Activated CD4-positive, alpha-beta T cell treated with anti-CD3 and anti-CD28 coated beads for 4 hours (primary cell): ENCODE data around the gene GNMT.
A peak's percentile ranks its signal among the peaks of the same experiment; 100 is the strongest.
"Not testable (repeated sequence)": the region's sequence is repeated elsewhere in the genome, so short reads cannot be mapped to it uniquely, and the experiment has no call there.

Experiments used
- DNase-seq, 2 donors: peaks; one replicate each; pipeline ENCODE4 v3.0.0-alpha.2; 2020

Gene GNMT

DNA sequence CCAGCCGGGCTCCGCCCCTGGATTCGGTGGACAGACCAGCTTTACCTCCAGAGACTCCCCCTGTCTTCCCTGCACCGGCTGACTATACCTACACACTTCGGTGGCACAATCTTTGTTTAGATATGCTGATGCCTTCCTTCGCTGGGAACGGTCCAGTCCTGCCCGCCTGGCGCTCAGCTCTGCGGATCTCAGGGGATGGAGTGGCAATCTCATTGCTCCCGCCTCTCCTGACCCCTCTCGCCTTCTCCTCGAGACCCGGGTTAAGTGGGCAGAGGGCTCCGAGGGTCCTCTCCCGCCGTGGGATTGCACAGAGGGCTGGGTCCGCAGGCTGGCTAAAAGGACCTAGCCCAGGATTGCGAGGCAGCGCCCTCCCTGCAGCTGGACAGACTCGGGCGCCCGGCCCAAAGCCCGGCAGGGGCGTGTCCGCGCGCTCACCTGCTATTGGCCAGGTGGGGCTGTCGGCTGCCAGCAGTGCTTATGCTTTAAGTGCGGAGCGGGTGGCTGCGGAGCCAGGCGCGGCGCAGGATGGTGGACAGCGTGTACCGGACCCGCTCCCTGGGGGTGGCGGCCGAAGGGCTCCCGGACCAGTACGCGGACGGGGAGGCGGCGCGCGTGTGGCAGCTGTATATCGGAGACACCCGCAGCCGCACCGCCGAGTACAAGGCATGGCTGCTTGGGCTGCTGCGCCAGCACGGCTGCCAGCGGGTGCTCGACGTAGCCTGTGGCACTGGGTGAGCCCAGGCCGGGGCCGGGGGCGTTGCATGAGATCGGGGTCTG, at the start of gene GNMT:
GNMT (plus strand) TSS at position 512 of the 777 bp plus-strand sequence; CDS start at position 526, 14 bp downstream.
- peak; percentile 28 for DNase-seq

DNA sequence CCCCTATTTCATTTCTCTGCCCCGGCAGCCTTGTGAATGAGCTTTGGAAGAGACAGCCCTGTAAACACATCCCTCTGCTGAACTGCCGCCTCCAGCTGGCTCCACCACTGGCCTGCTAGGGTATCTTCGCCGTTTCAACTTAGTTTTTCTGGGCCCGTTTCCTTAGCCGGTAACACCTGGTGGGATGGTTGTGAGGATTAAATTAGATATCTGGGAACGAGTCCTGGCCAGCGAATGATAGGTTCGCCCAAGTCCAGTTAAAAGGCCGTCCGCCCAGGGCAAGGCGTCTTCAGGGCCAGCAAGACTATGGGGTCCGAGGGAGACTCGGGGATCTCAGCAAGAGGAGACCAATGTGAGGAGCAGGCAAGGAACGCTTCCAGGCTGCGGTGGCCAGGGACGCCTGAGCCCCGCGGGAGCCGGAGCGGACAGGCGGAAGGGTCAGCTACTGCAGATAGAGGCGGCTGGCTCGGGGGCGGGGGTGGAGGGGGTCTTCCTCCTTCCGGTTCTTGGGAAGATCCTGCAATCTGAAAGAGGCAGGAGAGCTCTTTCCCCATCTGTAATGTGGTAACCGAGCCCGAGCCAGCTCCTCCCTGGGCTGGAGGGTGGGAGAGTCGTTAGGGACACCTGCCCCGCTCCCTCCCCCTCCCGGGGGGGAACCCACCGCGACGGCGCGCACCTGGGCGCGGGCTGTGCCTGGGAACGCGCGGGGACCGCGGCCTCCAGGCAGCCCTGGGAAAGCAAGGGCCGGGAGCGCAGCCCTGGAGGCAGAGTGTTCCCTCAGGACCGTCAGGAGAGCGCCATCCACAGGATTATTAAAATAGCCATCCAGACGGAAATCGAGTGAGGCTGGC, 49.2 kb upstream of the GNMT start:
- no peak for DNase-seq

DNA sequence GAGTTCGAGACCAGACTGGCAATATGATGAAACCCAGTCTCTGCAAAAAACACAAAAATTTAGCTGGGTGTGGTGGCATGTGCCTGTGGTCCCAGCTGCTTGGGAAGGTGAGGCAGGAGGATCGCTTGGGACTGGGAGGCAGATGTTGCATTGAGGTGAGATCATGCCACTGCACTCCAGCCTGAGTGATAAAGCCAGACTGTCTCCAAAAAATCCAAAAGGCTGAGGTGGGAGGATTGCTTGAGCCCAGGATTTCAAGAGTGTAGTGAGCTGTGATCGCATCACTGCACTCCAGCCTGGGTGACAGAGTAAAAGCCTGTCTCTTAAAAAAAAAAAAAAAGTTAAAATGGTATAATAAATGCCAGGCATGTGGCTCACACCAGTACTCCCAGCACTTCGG, 46.0 kb upstream of the GNMT start:
- no peak for DNase-seq

DNA sequence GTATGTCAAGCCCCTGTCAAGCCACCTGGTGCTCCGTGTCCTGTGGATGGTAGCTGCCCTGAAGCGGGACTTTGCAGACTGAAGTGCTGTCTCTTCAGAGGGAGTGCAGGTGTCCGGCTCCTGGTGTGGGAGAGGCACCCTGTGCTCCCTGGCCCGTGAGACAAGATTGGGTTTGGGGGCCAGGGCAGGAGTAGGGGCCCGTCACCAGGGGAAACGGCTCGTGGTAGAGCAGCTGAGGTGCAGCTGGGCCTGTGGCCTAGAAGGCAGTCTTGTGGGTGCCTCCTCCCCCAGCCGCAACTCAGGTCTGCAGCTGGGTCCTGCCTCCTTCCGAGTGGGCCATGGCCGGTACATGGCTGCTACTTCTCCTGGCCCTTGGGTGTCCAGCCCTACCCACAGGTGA, 44.8 kb upstream of the GNMT start, which contains the start of gene PTCRA:
PTCRA (plus strand) TSS at position 322 of the 400 bp plus-strand sequence; CDS start at position 339, 17 bp downstream.
- DNase-seq = no peak

DNA sequence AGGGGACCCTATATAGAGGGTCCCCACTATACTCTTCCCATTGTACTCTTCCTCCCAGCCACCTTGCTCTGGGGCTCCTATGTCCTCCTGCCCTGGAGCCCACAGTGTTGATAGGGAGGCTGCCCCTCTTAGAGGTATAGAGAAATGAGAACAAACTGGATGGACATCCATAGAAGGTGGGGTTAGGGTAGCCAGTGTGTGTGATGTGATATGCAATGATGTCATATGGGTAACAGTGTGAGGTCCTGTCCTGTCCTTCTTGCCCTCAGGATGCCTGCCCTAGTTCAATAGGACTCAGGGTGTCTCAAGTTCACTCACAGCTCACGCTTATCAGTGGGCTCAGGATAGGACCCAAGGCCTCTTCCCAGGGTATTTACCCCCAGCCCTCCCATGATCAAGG, 44.3 kb upstream of the GNMT start:
- DNase-seq = no peak

DNA sequence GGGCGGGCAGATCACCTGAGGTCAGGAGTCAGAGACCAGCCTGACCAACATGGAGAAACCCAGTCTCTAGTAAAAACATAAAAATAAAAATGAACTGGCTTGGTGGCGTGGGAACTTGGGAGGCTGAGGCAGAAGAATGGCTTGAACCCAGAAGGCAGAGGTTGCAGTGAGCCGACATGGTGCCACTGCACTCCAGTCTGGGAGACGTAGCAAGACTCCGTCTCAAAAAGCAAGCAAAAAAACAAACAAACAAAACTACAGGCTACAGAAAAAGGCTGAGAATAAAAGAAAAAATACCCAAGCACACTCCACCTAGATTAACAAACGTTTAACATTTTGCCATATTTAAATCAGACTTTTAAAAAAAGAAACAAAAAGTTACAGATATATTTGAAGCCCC, 38.8 kb upstream of the GNMT start:
- DNase-seq = no peak

DNA sequence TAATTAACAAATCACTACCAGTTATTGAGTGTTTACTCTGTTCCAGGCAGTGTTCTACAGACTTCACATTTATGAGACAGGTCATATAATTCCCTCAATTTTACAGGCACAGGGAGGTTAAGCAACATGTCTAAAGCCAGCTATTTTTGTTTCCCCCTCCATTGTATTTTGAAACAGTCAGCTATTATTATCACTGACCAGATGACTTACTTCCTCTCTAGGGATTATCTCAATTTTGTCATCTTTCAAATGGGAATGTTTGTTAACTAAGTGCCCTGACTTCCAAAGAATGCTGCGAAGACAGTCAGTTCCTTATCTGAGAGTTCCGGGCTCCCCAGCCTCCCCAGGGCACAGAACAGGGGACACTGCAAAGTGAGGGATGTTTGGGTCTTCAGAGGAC, 36.9 kb upstream of the GNMT start:
- DNase-seq = no peak

DNA sequence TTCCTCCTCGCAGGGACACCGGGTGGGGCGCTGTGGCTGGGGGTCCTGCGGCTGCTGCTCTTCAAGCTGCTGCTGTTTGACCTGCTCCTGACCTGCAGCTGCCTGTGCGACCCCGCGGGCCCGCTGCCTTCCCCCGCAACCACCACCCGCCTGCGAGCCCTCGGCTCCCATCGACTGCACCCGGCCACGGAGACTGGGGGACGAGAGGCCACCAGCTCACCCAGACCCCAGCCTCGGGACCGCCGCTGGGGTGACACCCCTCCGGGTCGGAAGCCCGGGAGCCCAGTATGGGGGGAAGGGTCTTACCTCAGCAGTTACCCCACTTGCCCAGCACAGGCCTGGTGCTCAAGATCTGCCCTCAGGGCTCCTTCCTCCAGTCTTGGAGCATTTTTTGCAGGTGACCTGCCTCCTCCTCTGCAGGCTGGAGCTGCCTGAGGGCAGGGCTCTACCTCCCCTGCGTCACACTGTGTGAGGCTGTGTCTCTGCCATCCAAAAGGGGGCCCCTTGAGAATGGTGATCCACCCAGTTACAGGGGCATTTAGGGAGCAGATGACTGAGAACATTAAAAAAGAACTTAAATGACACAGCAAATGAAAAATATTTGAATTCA, 35.2 kb upstream of the GNMT start:
- no peak for DNase-seq

DNA sequence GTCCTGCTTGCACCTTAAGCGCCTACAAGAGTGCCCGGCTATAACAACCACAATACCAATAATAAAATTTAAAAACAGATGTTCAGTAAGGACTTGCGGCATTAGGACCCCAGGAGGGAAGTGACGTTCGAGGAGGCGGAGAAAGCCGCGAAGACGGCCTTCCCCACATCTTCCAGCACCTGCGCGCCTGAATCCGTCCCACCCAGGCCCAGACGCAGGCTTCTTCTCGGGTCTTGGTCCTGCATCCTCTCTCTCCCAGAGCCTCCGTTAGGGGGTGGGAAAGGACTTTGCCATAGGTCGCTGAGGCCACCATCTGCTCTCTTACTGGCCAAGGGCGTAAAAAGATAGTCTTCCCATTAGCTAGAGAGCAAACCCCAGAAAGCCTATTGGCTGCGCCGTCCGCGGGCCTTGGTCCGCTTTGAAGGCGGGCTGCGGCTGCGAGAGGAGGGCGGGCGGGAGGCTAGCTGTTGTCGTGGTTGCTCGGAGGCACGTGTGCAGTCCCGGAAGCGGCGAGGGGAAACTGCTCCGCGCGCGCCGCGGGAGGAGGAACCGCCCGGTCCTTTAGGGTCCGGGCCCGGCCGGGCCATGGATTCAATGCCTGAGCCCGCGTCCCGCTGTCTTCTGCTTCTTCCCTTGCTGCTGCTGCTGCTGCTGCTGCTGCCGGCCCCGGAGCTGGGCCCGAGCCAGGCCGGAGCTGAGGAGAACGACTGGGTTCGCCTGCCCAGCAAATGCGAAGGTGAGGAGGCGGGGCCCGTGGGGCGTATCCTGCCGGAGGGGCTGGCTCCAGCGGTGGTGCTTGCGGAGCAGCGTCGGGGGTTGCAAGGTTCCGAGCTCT, 31.4 kb upstream of the GNMT start, which contains the start of gene CNPY3:
CNPY3 (plus strand) TSS at position 495 of the 835 bp plus-strand sequence; CDS start at position 586, 91 bp downstream.
- peak; percentile 83 to 88 for DNase-seq

DNA sequence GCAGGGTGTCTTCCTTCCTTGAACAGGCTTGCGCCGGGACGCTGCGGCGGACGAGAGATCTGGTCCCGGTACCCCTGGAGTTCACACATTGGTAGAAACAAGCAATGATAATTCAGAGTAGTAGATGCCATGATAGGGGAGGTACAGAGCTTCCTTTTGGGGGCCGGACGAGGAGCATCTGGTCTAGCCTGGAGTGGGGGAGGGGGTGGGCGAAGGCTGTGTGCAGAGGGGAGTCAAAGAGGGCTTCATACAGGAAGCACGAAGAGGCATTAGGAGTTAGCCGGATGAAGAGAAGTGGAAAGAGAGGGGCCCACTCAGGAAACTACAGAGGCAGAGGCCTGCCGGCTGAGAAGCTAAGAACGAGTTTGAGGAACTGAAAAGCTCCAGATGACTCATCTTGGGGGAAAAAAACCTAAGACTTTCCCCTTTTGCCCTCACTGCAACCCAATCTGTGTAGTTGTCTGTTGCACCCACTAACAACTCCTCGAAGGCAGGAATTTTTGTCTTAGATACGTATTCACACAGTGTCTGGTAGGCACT, 30.7 kb upstream of the GNMT start:
- DNase-seq = peak; percentile 58 to 61

DNA sequence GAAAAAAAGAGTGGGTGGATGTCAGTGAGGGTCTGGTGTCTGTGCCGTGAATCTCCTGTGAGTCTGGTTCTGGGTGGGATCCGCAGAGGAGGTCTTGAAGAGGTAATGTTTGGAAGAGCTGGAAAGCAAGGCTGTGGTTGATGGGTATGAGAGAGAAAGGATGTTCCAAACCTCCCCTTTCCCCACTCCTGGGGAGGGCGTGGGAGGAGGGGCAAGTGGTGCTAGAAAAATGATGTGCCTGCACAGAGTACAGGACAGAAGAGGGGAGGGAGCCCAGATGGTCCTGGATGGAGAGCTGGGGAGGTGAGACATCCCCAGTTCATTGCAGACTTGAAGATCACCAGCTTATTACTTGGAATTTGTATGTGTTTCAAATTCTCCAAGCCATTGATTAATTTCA, 28.1 kb upstream of the GNMT start:
- DNase-seq = no peak

DNA sequence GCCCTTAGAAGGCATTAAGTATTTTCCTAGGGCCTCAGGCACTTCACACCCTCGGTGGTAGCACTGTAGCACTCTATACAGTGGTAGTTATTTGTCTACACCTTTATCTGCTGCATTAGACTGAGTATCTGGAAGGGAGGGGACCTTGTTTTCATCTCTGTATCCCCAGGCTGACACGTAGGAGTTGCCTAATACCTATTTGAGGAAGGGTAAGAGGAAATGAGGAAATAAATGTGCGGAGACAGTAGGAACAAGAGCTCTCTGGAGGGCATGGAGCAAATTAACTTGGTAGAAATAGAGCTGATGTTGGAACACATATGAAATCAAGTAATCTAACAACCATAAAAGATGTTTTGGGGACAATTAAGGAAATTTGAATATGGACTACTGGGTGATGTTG, 27.3 kb upstream of the GNMT start:
- DNase-seq = no peak

DNA sequence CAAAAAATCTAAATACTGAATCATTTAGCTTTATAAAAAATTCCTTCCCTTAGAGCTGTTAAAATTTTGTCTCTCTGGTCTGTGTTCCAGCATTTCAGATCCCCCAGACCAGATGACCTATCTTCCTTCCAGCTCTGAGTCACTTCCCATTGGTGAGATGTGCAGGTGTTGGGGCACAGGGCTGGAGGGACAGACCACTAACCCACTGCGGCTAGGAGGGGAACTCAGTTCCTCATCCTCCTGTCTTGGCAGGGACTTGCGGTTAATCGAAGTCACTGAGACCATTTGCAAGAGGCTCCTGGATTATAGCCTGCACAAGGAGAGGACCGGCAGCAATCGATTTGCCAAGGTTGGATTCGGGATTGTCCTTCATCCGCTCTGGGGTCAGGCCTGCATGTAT, 25.2 kb upstream of the GNMT start:
- no peak for DNase-seq

DNA sequence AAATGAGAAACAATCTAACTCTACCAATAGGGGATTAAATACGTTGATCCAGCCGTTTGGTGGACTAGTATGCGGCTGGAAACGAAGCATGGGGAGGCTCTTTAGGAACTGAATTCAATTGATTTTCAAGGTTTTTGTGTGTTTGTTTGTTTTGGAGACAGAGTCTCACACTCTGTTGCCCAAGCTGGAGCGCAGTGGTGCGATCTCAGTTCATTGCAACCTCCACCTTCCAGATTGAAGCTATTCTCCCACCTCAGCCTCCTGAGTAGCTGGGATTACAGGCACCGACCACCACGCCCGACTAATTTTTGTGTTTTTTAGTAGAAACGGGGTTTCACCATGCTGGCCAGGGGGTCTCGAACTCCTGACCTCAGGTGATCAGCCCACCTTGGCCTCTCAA, 24.2 kb upstream of the GNMT start:
- DNase-seq = no peak

DNA sequence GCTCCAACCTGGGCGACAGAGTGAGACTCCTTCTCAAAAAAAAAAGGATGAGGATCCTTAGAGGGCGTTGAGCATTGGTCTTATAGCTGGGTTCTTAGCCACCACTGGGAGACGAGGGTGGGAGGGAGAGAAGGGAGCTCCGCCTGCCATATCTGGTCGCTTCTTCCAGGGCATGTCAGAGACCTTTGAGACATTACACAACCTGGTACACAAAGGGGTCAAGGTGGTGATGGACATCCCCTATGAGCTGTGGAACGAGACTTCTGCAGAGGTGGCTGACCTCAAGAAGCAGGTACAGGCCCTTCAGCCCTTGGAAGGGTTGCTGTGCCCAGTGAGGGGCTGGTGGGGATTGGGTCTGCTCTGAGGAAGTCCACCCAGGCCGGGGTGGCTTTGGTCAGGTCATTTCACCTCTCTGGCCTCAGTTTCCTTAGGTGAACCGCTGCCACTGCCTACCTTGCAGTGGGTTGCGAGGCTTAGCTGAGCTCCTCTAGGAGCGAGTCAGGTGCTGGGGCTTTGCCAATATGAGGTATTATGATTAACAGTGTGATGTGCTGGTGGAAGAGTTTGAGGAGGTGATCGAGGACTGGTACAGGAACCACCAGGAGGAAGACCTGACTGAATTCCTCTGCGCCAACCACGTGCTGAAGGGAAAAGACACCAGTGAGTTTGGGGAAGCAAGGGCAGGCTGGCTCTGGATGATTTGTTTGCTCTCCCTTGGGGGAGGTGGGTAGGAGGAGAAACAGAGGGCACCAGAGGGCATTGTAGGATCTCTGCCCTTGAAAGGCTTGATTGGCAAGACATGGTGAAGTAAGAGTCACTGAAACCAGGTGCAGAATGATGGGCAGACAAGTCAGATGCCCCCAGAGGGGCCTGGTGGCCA, 22.8 kb upstream of the GNMT start:
- DNase-seq = no peak

DNA sequence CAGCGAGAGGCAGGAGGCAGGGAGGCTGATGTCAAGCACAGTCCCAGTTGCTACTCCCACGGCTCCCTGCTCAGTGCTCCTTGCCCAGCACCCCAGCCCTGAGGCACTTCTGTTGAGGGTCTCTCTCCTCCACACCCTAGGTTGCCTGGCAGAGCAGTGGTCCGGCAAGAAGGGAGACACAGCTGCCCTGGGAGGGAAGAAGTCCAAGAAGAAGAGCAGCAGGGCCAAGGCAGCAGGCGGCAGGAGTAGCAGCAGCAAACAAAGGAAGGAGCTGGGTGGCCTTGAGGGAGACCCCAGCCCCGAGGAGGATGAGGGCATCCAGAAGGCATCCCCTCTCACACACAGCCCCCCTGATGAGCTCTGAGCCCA, 22.1 kb upstream of the GNMT start:
- DNase-seq = no peak

DNA sequence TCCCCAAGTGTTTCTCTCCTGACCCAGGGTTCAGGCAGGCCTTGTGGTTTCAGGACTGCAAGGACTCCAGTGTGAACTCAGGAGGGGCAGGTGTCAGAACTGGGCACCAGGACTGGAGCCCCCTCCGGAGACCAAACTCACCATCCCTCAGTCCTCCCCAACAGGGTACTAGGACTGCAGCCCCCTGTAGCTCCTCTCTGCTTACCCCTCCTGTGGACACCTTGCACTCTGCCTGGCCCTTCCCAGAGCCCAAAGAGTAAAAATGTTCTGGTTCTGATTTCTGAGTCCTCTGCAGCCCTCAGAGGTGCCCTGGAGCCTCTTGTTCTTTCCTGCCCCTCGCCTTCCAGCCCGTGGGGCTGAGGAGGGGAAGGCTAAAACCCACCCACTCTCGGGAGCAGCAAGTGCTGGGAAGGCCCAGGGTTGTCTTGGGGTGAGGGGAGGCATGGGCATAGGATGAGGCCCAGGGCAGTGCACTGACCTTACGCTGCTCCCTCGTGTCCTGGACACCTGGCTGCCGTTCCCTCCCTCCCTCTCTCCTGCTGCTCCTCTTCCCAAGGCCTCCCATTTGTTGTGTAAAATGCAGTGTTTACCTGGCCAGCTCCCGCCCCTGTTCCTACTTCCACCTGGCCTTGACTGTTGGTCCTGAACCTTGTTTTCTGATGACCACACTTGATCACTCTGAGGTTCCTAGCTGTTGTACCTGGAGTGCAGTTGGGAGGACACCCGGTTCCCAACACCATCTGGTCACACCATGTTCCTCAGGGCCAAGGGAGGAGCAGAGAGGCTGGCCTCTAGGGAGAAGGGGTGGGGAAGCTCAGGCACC, 21.4 kb upstream of the GNMT start:
- no peak for DNase-seq

DNA sequence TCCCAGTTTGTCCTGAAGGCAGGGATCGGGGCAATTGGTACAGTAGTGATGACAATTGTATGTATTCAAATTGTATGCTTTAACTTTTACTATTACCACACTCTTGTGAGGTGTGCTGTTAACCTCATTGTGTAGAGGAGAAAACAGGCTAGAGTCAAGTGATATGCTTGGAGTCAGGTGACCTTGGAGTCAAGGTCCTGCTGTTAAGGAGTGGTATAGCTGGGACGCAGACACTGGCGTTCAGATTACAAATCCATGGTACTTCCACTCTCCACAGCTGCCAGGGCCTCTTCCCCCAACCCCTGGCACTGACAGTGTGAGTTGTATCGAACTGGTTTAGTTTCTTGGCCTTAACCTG, 20.8 kb upstream of the GNMT start:
- DNase-seq = no peak

DNA sequence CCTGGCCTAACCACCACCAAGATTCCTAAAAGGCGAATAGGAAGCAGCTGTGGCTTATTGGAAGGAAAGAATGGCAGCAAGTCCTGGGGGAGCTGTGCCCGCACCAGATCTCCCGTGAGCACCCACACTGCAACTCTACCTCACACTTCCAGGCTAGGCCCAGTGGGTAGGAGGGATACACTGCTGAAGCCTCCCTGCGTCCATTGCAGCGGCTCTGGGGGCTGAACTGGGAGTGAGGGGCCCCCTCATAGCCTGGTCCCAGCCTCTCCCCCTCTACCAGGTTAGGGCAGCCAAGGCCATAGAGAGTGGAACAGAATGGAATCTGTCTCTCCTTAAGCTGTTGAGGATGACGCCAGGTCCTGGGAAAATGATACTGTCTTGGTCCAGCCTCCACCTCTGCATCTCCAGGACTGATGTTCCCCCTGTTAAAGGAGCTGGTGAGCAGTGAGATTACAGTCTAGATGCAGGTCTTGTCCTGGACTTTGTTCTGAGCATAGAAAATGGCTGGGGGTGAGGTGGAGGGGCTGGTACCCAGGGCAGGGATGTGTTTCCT, 20.0 kb upstream of the GNMT start:
- DNase-seq = no peak

DNA sequence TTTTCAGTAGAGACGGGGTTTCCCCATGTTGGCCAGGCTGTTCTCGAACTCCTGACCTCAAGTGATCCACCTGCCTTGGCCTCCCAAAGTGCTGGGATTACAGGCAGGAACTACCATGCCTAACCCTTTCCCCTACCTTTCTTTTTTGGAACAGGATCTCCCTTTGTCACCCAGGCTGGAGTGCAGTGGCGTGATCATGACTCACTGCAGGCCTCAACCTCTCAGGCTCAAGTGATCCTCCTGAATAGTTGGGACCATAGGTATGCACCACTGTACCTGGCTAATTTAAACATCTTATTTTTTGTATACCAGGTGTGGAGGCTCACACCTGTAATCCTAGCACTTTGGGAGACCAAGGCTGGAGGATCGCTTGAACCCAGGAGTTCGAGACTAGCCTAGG, 19.2 kb upstream of the GNMT start:
- not testable (repeated sequence) for DNase-seq
